HEK293T (cell line): ENCODE data around the gene SYT5.

ENCODE experiments used
- CTBP1 ChIP-seq: fragments of 450-650 bp; IDR thresholded peaks from 2 replicates; pipeline ENCODE4 v1.6.1; 2016; ENCODE audit warnings: borderline replicate concordance
- ELF4 ChIP-seq: fragments of 450-650 bp; IDR thresholded peaks from 2 replicates; pipeline ENCODE4 v1.6.1; 2017; ENCODE audit warnings: antibody characterized with exemption
- FOXM1 ChIP-seq: fragments of 450-650 bp; IDR thresholded peaks from 2 replicates; pipeline ENCODE4 v1.6.1; 2017; ENCODE audit warnings: mild to moderate bottlenecking, borderline replicate concordance
- HDGF ChIP-seq: fragments of 450-650 bp; IDR thresholded peaks from 2 replicates; pipeline ENCODE4 v1.6.1; 2017; ENCODE audit warnings: antibody characterized with exemption, borderline replicate concordance
- LEF1 ChIP-seq: fragments of 450-650 bp; IDR thresholded peaks from 2 replicates; pipeline ENCODE4 v1.6.1; 2017; ENCODE audit warnings: mild to moderate bottlenecking, borderline replicate concordance
- NFRKB ChIP-seq: fragments of 450-650 bp; IDR thresholded peaks from 2 replicates; pipeline ENCODE4 v1.6.1; 2016; ENCODE audit warnings: mild to moderate bottlenecking, moderate library complexity
- SP1 ChIP-seq: fragments of 450-650 bp; IDR thresholded peaks from 2 replicates; pipeline ENCODE4 v1.6.1; 2017
- SUZ12 ChIP-seq: fragments of 450-650 bp; IDR thresholded peaks from 2 replicates; pipeline ENCODE4 v1.6.1; 2016; ENCODE audit warnings: mild to moderate bottlenecking
- TARDBP ChIP-seq: fragments of 450-650 bp; IDR thresholded peaks from 2 replicates; pipeline ENCODE4 v1.6.1; 2016
- ZNF384 ChIP-seq: fragments of 450-650 bp; IDR thresholded peaks from 2 replicates; pipeline ENCODE4 v1.6.1; 2016

DNA sequence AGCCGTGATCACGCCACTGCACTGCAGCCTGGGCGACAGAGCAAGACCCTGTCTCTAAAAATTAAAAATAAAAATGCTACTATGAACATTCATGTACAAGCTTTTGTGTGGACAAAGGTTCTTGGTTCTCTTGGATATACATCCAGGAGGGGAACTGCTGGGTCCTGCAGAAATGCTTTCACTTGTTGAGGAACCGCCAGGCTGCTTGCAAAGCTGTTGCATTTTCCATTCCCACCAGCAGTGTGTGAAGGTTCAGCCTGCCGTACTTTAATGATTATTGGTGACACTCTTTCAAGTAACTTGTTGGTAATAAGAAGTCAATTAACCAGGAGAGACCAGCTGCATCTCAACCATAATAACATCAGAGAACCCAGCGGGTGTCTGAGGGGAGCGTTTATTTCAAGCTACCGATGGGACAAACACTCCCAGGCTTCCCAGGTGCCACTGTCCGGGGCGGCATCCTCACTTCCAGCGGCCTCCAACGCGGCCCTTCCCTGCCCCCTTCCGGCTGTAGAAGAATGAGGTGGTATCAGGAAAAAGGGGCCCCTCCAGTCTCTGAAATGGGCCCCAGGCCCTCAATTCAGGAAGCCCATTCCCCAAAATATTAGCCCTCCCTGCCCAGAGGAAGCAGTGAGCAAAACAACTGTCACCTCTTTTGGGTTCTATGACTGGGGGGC, 47.5 kb downstream of the SYT5 start:
- TF ChIP-seq TARDBP = no peak
- no peak for TF ChIP-seq SUZ12
- TF ChIP-seq ZNF384 = no peak
- TF ChIP-seq SP1 = no peak
- TF ChIP-seq HDGF = no peak
- TF ChIP-seq NFRKB = no peak
- TF ChIP-seq ELF4 = no peak
- no peak for TF ChIP-seq FOXM1
- TF ChIP-seq LEF1 = no peak
- TF ChIP-seq CTBP1 = no peak
